NCI-H82 treated with DMSO at 0.1 percent for 48 hours (cell line): Measurements from ENCODE around the gene PCBD2.
"Not testable (repeated sequence)": the region's sequence is repeated elsewhere in the genome, so short reads cannot be mapped to it uniquely, and the experiment has no call there.

Experiments used
- DNase-seq: peaks from one replicate; lab custom pipeline; 2025; ENCODE audit not compliant: unreplicated experiment; lab: John Stamatoyannopoulos, UW

The PCBD2 gene

DNA sequence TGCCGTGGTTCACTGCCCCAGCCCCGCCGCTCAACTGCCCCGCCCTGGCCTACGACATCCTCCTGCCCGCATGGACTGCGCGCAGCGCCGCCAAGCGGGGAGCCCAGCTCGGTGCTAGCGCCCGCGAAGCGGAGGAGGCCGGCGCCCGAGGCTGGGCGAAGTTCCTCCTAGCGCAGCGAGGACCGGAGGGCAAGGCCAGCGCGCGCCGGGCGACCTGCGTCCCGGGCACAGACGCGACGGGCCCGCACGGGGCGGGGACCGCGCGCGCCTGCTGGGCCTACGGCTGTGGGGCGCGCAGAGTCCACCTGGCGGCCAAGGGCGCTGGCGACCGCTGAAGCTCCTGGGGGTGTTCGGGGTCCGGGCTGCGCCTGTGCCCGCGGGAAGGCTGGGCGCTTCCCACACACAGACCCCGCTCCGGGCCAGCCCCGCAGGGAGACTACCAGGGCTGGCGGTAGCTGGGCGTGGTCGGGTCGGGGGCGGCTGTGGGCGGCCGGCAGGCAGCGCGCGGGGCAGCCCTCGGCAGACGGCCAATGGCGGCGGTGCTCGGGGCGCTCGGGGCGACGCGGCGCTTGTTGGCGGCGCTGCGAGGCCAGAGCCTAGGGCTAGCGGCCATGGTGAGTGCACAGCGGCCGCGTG is at the start of gene PCBD2:
TSS of gene PCBD2 (plus strand) at position 522 of the 636 bp plus-strand sequence. CDS start at position 531, 9 bp downstream.
- peak; percentile 62 for DNase-seq

- DNase-seq: not testable (repeated sequence)
These were observed 48.5 kb upstream of the PCBD2 start for GRCh38 chr5:134856465-134856864.

- no peak for DNase-seq
These were observed 47.5 kb upstream of the PCBD2 start for GRCh38 chr5:134857401-134857800.

DNA sequence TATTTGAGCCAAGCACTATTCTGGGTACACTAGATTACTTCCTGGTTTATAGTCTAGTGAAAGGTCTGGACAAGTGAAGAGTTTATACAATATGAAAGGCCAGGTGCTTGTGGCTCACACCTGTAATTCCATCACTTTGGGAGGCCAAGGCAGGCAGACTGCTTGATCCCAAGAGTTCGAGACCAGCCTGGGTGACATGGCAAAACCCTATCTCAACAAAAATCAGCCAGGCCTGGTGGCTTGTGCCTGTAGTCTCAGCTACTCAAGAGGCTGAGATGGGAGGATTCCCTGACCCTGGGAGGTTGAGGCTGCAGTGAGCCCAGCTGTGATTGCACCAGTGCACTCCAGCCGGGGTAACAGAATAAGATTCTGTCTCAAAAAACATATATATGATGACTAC is 40.2 kb upstream of the PCBD2 start:
- DNase-seq: no peak

DNA sequence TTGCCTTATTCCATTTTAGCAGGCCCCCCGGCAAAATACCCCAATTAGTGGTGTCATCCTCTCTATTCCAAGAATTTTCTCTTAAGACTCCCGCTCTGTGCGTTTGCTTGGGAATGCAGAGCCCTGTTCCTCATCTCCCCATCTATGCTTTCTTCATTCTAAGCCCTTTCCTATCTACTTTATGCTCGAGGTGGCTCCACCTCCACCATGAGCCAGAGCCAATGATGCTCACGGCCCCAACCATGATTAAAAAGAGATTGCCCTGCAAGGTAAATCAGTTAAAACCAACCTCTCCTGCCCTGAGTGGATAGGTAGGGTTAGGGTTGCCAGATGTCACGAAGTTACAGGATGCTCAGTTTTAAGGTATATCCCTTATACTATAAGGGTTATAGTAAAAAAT is 31.4 kb upstream of the PCBD2 start:
- peak; percentile 41 for DNase-seq

DNA sequence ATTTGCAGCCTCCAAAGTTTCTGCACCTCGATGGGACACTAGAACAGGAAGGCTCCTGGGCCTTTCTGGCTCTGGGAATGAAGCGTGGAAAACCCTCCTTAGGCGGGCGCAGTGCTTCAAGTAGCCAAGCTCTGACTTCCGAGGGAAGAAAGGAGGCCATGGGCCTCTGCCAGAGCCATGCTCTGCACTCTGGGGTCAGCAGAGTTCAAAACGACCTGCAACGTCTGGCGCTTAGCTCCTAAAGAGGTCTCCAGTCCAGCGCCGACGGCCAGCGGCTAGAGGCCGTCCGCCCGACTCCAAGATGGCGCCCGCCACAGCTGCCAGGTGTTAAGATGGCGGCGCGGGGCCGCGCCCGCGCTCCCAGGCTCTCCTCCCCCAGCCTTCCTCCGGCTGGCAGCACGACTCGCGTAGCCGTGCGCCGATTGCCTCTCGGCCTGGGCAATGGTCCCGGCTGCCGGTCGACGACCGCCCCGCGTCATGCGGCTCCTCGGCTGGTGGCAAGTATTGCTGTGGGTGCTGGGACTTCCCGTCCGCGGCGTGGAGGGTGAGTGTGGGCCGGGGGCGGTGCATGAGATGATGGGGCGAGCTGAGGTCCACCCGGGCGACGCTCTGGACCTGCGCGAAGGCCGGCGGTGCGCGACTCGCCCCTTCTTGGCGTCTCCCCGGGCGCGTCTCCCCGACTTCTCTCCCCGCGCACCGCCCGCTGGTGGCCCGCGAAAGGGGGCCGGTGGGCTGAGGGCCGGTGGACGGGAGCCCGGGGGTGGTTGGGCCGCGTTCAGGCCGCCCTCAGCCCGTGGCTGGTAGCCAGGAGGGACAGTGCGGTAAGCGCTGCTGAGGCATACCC is 30.7 kb upstream of the PCBD2 start, which contains the start of gene TXNDC15:
TSS of gene TXNDC15 (plus strand) at position 385 of the 844 bp plus-strand sequence. CDS start at position 442, 57 bp downstream.
- DNase-seq: peak; percentile 17

DNA sequence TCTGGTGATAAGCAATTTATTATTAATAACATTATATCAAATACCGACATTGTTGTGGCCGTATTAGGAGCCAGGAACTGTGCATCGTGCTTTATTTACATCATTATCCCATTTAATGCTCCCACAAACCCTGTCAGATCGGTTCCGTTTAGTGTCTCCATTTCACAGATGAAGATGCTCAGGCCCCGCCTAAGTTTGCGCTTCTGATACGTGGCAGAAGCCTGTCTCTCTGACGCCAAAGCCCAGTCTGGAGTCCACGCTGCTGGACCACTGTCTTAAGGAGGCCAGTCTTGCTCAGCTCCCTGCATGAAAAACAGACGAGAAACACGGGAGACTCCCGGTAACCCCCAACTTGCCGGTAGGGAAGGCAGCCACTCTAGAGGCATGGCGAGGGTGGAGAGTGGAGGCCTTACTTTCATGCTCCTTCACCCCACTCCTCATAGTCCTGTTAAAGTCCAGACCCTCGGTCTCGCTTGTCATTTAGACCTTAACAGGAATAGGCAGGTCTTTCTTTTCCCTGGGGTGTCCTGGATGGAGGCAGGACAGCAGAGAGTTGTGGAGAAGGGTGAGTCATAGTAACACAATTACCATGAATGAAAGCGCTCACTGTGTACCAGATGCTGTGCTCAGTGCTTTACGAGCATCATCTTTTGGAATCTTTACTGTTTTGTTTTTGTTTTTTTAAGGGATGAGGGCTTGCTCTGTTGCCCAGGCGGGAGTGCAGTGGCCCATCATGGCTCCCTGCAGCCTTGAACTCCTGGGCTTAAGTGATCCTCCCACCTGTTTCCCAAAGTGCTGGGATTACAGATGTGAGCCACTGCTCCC is 29.9 kb upstream of the PCBD2 start:
- DNase-seq: no peak

GRCh38 chr5:134877159-134877558 is 27.8 kb upstream of the PCBD2 start:
- DNase-seq: no peak

GRCh38 chr5:134878403-134878802 is 26.5 kb upstream of the PCBD2 start:
- no peak for DNase-seq

DNA sequence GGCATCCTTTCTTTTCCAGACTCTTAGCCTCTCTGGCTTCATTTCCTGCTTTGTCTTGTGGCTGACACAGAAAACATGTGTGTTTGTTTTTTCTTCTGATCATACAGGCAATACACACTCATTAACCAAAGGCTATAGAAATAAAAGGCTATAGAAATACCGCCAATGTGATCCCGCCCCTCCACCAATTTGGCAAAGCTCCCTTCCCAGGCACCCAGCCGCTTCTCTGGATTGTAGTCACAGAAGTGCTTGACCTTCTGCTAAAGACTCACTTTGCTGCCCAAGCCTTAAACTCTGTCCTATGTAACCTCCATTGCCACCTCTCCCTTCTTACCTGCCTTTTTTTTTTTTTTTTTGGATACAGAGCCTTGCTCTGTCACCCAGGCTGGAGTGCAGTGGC is 25.5 kb upstream of the PCBD2 start:
- DNase-seq: no peak

GRCh38 chr5:134880937-134881336 is 24.0 kb upstream of the PCBD2 start:
- not testable (repeated sequence) for DNase-seq

DNA sequence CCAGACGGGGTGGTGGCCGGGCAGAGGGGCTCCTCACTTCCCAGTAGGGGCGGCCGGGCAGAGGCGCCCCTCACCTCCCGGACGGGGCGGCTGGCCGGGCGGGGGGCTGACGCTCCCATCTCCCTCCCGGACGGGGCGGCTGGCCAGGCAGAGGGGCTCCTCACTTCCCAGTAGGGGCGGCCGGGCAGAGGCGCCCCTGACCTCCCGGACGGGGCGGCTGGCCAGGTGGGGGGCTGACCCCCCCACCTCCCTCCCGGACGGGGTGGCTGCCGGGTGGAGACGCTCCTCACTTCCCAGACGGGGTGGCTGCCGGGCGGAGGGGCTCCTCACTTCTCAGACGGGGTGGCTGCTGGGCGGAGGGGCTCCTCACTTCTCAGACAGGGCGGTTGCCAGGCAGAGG is 23.2 kb upstream of the PCBD2 start:
- not testable (repeated sequence) for DNase-seq

DNA sequence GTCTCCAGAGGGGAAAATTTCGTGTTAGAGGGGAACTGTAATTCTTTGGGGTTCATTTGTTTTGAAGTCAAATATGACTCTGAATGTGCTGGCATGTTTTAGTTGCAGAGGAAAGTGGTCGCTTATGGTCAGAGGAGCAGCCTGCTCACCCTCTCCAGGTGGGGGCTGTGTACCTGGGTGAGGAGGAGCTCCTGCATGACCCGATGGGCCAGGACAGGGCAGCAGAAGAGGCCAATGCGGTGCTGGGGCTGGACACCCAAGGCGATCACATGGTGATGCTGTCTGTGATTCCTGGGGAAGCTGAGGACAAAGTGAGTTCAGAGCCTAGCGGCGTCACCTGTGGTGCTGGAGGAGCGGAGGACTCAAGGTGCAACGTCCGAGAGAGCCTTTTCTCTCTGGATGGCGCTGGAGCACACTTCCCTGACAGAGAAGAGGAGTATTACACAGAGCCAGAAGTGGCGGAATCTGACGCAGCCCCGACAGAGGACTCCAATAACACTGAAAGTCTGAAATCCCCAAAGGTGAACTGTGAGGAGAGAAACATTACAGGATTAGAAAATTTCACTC is 17.3 kb upstream of the PCBD2 start:
- no peak for DNase-seq

GRCh38 chr5:134889335-134889734 is 15.6 kb upstream of the PCBD2 start:
- no peak for DNase-seq

DNA sequence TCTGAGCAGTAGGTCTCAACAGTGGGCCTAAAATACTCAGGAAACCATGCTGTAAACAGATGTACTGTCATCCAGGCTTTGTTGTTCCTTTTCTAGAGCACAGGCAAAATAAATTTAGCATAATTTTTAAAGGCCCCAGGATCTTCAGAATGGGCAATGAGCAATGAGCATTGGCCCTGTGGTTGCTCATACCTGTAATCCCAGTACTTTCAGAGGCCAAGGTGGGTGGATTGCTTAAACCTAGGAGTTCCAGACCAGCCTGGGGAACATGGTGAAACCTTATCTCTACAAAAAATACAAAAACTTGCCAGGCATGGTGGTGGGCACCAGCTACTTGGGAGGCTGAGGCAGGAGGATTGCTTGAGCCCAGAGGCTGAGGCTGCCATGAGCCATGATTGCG is 13.5 kb upstream of the PCBD2 start:
- no peak for DNase-seq

DNA sequence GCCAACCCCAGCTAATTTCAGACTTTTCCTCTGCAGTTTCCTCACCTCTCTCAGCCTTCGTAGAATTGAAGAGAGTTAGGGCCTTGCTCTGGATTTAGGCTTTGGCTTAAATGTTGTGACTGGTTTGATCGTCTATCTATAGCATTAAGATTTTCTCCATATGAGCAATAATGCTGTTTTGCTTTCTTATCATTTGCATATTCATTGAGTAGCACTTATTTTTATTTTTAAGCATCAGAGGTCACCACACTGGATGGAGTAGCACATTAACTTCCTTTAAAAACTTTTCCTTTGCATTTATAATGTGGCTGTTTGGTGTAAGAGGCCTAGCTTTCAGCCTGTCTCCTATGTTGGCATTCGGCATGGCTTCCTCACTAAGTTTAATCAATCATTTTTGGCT is 12.6 kb upstream of the PCBD2 start:
- no peak for DNase-seq

DNA sequence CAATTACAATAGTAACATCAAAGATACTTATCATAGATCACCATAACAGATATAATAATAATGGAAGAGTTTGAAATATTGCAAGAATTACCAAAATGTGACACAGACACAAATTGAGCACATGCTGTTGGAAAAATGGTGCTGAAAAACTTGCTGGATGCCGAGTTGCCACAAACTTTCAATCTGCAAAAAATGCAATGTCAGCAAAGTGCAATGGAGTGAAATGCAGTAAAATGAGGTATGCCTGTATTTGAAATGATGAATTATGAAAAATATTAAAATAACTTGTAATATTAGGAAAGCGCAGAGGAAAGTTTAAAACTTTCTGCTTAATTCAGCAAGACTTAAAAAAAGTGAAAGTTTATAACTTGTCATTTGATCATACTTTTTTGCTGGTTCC is 12.0 kb upstream of the PCBD2 start:
- no peak for DNase-seq

GRCh38 chr5:134893748-134894505 is 11.0 kb upstream of the PCBD2 start:
- no peak for DNase-seq

GRCh38 chr5:134902071-134902801 is 2.7 kb upstream of the PCBD2 start:
- DNase-seq: peak; percentile 68
